KOPT-K1 (cell line): ENCODE data around the gene CCDC85A.

Source experiments
- H3K27ac ChIP-seq: fragments of 200-600 bp; sonication (generic); 2 replicates; pipeline ENCODE4 v1.5.1; 2016; ENCODE audit warnings: antibody characterized with exemption, mild to moderate bottlenecking, low read depth, low read length; ENCODE audit not compliant: poor library complexity, severe bottlenecking
- H3K36me3 ChIP-seq: fragments of 200-600 bp; sonication (generic); 2 replicates; pipeline ENCODE4 v1.5.1; 2017; ENCODE audit warnings: antibody characterized with exemption, mild to moderate bottlenecking, low read length, moderate library complexity; ENCODE audit not compliant: insufficient read depth
- H3K9me3 ChIP-seq: fragments of 200-600 bp; sonication (generic); 2 replicates; pipeline ENCODE4 v1.5.1; 2017; ENCODE audit warnings: antibody characterized with exemption, low read length, mild to moderate bottlenecking; ENCODE audit not compliant: insufficient read depth, poor library complexity, severe bottlenecking

The CCDC85A gene

DNA sequence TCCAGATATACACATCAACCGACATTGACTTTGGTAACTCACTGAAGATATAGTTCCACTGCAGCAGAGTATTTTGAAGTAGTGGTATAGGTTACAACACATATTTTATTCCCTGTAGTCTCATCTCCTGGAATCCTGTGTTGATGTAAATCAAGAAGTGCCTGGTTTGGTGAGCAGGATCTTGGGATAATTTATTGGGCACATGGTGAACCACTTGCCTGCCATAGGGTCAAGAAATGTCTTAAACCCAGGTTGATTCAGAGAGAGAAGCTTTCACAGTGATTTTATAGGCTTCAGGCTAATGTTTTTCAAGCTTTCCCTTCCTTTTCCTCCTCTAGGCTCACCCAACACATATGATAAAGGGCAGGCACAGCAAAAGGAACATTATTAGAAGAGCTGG lies 24.6 kb downstream of the CCDC85A start:
- no peak overlapping the region for H3K27ac ChIP-seq
- no peaks in the 10 kb centered on the region for H3K36me3 ChIP-seq
- no peaks in the 10 kb centered on the region for H3K9me3 ChIP-seq

DNA sequence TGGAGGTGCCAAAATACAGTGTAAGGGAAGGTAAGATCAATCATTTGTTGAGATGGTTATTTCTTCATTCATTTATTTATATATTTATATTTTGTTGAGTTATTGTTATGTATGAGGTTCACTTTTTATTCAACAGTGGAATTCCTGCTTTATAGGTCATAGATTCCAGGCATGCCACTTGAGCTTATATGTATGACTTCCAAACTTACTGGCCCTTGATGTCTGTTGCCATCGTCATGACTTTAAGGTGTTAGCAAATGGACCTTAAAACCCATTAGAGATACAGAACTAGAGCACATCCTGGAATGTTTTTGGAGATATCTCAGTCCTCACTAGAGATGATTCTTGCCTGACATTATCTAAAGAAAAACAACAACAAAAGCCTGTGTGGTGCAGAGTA lies 25.9 kb downstream of the CCDC85A start:
- H3K9me3 ChIP-seq: no peaks in the 10 kb centered on the region
- H3K27ac ChIP-seq: no peak overlapping the region

GRCh38 chr2:56210291-56210690 lies 26.5 kb downstream of the CCDC85A start:
- H3K27ac ChIP-seq: no peak overlapping the region
- no peaks in the 10 kb centered on the region for H3K36me3 ChIP-seq
- H3K9me3 ChIP-seq: no peaks in the 10 kb centered on the region

More for the DNA sequence above, 25.9 kb downstream of the CCDC85A start:
- no peaks in the 10 kb centered on the region for H3K36me3 ChIP-seq

DNA sequence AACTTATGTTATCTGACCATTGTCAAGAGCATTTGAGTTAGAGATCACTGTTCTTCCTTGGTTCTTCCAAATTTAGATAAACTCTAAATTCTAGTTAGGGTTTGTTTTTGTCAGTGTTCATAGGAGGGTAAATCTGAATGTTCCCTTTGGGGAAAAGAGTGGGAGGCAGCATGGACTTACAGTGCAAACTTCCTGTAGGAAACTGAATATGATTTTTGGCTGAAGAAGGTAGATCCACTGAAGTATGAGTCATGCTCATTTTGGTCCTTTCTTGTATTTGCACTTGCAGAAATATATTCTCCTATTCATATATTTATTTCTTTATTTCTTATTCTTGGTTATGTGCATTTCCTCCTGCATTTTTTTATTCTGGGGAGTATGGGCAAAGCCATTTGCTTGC lies 27.3 kb downstream of the CCDC85A start:
- Histone ChIP-seq H3K9me3 (no peaks in the 10 kb centered on the region), H3K27ac (no peak overlapping the region), H3K36me3 (no peaks in the 10 kb centered on the region)

DNA sequence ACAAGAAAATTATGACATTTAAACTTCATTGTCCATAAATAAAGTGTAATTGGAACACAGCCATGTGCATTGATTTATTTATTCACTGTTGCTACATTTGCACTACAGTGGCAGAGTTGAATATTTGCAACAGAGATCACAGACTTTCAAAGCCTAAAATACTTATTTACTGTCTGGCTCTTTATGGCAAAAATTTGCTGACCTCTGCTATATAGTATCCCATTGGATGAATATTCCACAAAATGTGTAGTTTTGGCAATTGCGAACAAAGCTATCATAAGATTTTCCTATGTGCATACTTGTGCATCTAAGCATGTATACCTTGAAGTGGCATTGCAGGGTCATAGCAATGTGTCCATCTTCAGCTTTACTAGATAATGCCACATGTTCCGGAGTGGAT lies 32.1 kb downstream of the CCDC85A start:
- no peaks in the 10 kb centered on the region for H3K9me3 ChIP-seq
- H3K27ac ChIP-seq: no peak overlapping the region

DNA sequence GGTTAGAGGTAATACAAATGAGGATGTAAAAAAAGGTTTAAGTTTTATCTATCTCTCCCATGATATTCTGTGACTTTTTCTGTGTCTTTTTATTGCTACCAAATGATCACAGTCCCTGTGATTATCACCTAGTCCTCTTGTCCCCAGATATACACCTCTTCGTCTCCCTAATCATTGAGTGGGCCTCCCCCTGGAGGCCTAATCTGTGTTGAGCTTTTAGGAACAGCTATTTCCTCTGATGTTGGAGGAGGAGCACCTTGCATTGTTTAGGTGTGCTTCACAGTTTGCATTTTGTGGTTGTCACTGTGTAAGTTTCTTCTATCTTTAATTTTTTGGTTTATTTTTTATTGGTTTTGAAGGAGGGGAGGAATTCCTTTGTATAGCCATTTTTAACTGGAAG lies 33.3 kb downstream of the CCDC85A start:
- H3K27ac ChIP-seq: no peak overlapping the region
- no peaks in the 10 kb centered on the region for H3K36me3 ChIP-seq
- no peaks in the 10 kb centered on the region for H3K9me3 ChIP-seq

More for the DNA sequence above, 32.1 kb downstream of the CCDC85A start:
- no peaks in the 10 kb centered on the region for H3K36me3 ChIP-seq

DNA sequence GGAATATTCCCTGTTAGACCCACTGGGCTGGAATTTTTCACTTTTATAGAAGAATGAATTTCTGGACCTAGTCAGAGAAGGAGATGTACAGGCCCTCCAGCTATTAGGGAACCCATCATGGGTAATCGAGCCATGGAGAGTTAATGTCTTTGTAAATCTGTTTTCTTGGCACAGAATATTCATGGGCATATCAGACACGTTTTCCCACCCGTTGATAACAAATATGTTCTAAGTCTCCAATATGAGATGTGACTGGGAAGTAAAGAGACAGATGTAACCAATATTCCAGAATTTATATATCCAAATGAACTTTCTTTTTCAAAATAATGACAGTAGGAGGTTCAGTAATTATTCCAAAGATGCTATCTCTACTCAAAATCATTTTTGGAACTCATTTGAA lies 38.7 kb downstream of the CCDC85A start:
- no peaks in the 10 kb centered on the region for H3K9me3 ChIP-seq
- no peaks in the 10 kb centered on the region for H3K36me3 ChIP-seq
- H3K27ac ChIP-seq: no peak overlapping the region

DNA sequence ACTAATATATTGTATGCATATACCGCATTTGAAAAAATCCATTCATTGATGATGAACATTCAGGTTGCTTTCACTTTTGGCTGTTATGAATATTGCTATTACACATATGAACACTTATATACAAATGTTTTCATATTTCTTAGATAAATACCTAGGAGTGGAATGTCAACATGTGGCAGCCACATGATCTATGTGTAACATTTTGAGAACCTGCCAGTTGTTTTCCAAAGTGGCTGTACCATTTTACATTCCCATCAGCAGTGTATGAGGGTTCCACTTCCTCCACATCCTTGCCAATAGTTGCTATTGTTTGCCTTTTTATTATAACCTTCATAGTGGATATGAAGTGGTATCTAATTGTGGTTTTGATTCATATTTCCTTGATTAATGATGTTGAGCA lies 40.5 kb downstream of the CCDC85A start:
- no peaks in the 10 kb centered on the region for H3K36me3 ChIP-seq
- no peak overlapping the region for H3K27ac ChIP-seq
- no peaks in the 10 kb centered on the region for H3K9me3 ChIP-seq

GRCh38 chr2:56227811-56228210 lies 44.0 kb downstream of the CCDC85A start:
- H3K27ac ChIP-seq: no peak overlapping the region
- H3K9me3 ChIP-seq: no peaks in the 10 kb centered on the region
- no peaks in the 10 kb centered on the region for H3K36me3 ChIP-seq

- H3K36me3 ChIP-seq: no peaks in the 10 kb centered on the region
- no peak overlapping the region for H3K27ac ChIP-seq
- no peaks in the 10 kb centered on the region for H3K9me3 ChIP-seq
Observed at GRCh38 chr2:56229397-56230060, 45.7 kb downstream of the CCDC85A start.

DNA sequence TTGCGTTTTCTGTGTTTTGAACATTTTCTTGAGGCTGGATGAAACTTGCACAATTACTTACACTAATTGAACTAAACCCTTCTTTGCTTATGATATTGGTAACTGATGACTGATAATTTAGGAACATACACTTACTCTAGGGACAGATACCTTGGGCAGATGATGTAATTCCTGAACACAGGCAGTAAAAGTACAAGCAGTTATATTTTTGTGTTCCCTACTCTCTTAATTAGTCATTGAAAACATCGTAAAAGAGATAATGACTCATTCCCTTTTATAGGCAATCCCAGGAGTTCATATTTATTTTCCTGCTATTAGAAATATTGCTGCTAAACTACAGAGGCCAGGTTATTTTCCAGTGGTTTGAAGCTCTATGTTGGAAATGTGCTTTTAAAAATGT lies 46.4 kb downstream of the CCDC85A start:
- no peaks in the 10 kb centered on the region for H3K9me3 ChIP-seq
- H3K27ac ChIP-seq: no peak overlapping the region
- no peaks in the 10 kb centered on the region for H3K36me3 ChIP-seq

DNA sequence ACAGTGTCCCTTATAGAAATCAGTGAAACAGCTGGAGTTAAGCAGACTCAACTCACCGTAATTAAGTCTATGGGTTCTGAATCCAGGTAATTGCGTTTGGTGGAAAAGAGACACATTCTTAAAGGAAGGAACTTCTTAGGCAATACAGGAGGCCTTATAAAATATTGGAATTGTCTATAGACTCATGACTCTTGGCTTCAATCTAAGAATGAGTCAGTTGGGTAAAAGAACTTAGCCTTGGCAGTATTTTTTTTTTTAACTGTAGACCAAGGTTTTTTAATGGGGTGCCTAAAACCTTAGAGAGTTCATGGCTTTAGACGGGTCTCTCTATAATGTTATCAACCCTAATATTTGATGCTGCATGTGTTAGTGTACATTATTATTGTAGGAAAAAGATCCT lies 47.6 kb downstream of the CCDC85A start:
- Histone ChIP-seq H3K36me3 (no peaks in the 10 kb centered on the region), H3K27ac (no peak overlapping the region), H3K9me3 (no peaks in the 10 kb centered on the region)

GRCh38 chr2:56232912-56233311 lies 49.1 kb downstream of the CCDC85A start:
- H3K27ac ChIP-seq: no peak overlapping the region
- H3K9me3 ChIP-seq: no peaks in the 10 kb centered on the region
- H3K36me3 ChIP-seq: no peaks in the 10 kb centered on the region

DNA sequence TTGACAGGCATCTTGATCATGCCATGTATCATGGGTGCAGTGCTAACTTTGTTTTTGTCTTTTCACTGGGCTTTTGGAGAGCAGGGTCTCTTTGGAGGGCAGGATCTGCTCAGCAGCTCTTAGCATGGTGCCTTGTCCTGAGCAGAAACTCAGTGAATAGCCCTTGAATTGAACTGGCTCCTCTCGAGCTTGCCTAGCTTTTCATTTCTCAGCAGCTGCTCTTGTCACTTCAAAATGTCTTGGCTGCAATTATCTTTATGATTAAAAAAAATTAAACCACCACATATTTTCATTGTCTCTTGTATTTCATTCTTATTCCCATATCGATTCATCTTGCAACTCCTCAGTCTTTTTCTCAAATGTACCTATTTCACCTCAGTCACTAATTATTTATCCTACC lies 50.5 kb downstream of the CCDC85A start:
- Histone ChIP-seq H3K27ac (no peak overlapping the region), H3K36me3 (no peaks in the 10 kb centered on the region), H3K9me3 (no peaks in the 10 kb centered on the region)

DNA sequence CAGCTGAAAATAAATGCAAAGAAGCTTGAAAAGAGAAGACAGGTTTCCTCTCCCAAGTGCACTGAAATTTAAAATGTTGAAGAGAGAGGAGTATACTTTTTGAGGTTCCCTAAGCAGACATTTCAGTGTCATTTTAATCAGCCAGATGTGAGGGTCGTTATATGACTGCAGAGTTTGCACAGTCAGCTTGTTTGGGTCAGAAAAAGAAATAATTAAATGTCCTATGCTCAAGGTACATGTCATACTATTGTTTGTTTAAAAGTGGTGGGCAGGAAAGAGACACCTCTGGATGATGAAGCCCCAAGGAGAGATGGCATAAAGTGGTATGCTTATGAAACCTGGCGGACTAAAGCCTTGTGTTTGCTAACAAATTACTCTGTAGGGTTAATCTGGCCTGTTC lies 55.2 kb downstream of the CCDC85A start:
- no peak overlapping the region for H3K27ac ChIP-seq
- no peaks in the 10 kb centered on the region for H3K9me3 ChIP-seq
- H3K36me3 ChIP-seq: no peaks in the 10 kb centered on the region

GRCh38 chr2:56239437-56239836 lies 55.6 kb downstream of the CCDC85A start:
- H3K27ac ChIP-seq: no peak overlapping the region
- no peaks in the 10 kb centered on the region for H3K36me3 ChIP-seq
- no peaks in the 10 kb centered on the region for H3K9me3 ChIP-seq
